IMR-90 (cell line): ENCODE results near the gene NPL. TPM values are rescaled to one million over a fixed set of nuclear protein-coding genes. Genes with fewer than 3 reads are reported as not detected.

ENCODE experiments used
- ATAC-seq: fragments of 200-7000 bp; cut with Tn5 transposase; 2 replicates; pipeline ENCODE4 v1.9.1; 2020; ENCODE audit warnings: low read depth, mild to moderate bottlenecking, moderate library complexity
- BruUV-seq: library from RNA; stranded (reverse); fragments of 400-500 nt; replicated peaks from 2 replicates; lab custom pipeline; 2021; lab: Mats Ljungman, UMichigan
- CTCF ChIA-PET: fragments of 300-600 bp; formaldehyde crosslinking; extraction: SDS; loops from one replicate; lab custom pipeline; 2021; ENCODE audit warnings: antibody characterized with exemption; lab: Yijun Ruan, JAX
- POLR2A ChIA-PET: fragments of 300-600 bp; sonication (Branson Sonifier 250); formaldehyde crosslinking; loops from one replicate; lab custom pipeline; 2022; ENCODE audit warnings: antibody characterized with exemption; ENCODE audit not compliant: unreplicated experiment; lab: Charles Lee
- DNase-seq: peaks from one replicate; pipeline ENCODE4 v3.0.0; 2013
- H2AFZ ChIP-seq: replicated peaks from 2 replicates; pipeline ENCODE3; 2013; ENCODE audit warnings: low read length, mild to moderate bottlenecking; ENCODE audit not compliant: poor library complexity
- H2AK5ac ChIP-seq: 2 replicates; pipeline ENCODE4 v1.6.1; 2013; ENCODE audit warnings: low read depth, low read length, inconsistent platforms
- H2AK9ac ChIP-seq: replicated peaks from 2 replicates; pipeline ENCODE3; 2013; ENCODE audit warnings: mild to moderate bottlenecking, low read depth, low read length, moderate library complexity; ENCODE audit not compliant: poor library complexity
- H2BK120ac ChIP-seq: 2 replicates; pipeline ENCODE4 v1.6.1; 2013; ENCODE audit warnings: low read depth, low read length, inconsistent platforms
- H2BK15ac ChIP-seq: 3 replicates; pipeline ENCODE4 v1.6.1; 2013; ENCODE audit warnings: low read depth, low read length, inconsistent platforms
- H2BK20ac ChIP-seq: 2 replicates; pipeline ENCODE4 v1.6.1; 2013; ENCODE audit warnings: low read depth, mild to moderate bottlenecking, inconsistent platforms, low read length, moderate library complexity
- H2BK5ac ChIP-seq: 2 replicates; pipeline ENCODE4 v1.6.1; 2013; ENCODE audit warnings: mild to moderate bottlenecking, low read depth, low read length, inconsistent platforms; ENCODE audit not compliant: poor library complexity, severe bottlenecking
- H3K14ac ChIP-seq: replicated peaks from 2 replicates; pipeline ENCODE4 v1.6.1; 2013; ENCODE audit warnings: low read depth, low read length, inconsistent platforms
- H3K18ac ChIP-seq: 2 replicates; pipeline ENCODE4 v1.6.1; 2013; ENCODE audit warnings: low read depth, low read length, control low read depth
- H3K23ac ChIP-seq: 2 replicates; pipeline ENCODE4 v1.6.1; 2013; ENCODE audit warnings: low read depth, low read length, inconsistent platforms
- H3K27ac ChIP-seq: 2 replicates; pipeline ENCODE4 v1.5.1; 2013; ENCODE audit warnings: mild to moderate bottlenecking, control low read depth, low read length; ENCODE audit not compliant: insufficient read depth
- H3K27me3 ChIP-seq: 2 replicates; pipeline ENCODE4 v1.6.1; 2013; ENCODE audit warnings: low read length; ENCODE audit not compliant: control insufficient read depth, insufficient read depth
- H3K36me3 ChIP-seq: 2 replicates; pipeline ENCODE4 v1.6.1; 2013; ENCODE audit warnings: low read length, mixed read lengths; ENCODE audit not compliant: control insufficient read depth, insufficient read depth
- H3K4ac ChIP-seq: 2 replicates; pipeline ENCODE4 v1.6.1; 2013; ENCODE audit warnings: low read depth, low read length, inconsistent platforms
- H3K4me1 ChIP-seq: 2 replicates; pipeline ENCODE4 v1.6.1; 2013; ENCODE audit warnings: low read length, mixed read lengths; ENCODE audit not compliant: control insufficient read depth, insufficient read depth
- H3K4me2 ChIP-seq: 2 replicates; pipeline ENCODE4 v1.6.1; 2013; ENCODE audit warnings: low read depth, mild to moderate bottlenecking, control low read depth, low read length, moderate library complexity
- H3K4me3 ChIP-seq: 2 replicates; pipeline ENCODE4 v1.5.1; 2013; ENCODE audit warnings: low read depth, mild to moderate bottlenecking, control low read depth, low read length, moderate library complexity; ENCODE audit not compliant: insufficient read depth
- H3K56ac ChIP-seq: 2 replicates; pipeline ENCODE4 v1.6.1; 2013; ENCODE audit warnings: low read length, inconsistent platforms; ENCODE audit not compliant: insufficient read depth; ENCODE audit errors: extremely low read depth
- H3K79me1 ChIP-seq, 2 experiments: 2 replicates each; pipeline ENCODE4 v1.6.1; 2013; ENCODE audit warnings: low read length in 2 of 2, inconsistent platforms in 1 of 2, low read depth in 1 of 2
- H3K9ac ChIP-seq: 2 replicates; pipeline ENCODE4 v1.6.1; 2013; ENCODE audit warnings: low read depth, low read length, control low read depth
- H3K9me1 ChIP-seq: 2 replicates; pipeline ENCODE4 v1.6.1; 2013; ENCODE audit warnings: low read length, inconsistent platforms; ENCODE audit not compliant: insufficient read depth
- H3K9me3 ChIP-seq: 2 replicates; pipeline ENCODE4 v1.6.1; 2013; ENCODE audit warnings: low read length; ENCODE audit not compliant: control insufficient read depth, insufficient read depth
- H4K20me1 ChIP-seq: 2 replicates; pipeline ENCODE4 v1.6.1; 2013; ENCODE audit warnings: low read length, inconsistent platforms; ENCODE audit not compliant: insufficient read depth
- H4K5ac ChIP-seq: 2 replicates; pipeline ENCODE4 v1.6.1; 2013; ENCODE audit warnings: mild to moderate bottlenecking, low read depth, low read length, control low read depth
- H4K8ac ChIP-seq, 2 experiments: 2 replicates each; pipeline ENCODE4 v1.6.1; 2013; ENCODE audit warnings: low read depth in 2 of 2, low read length in 2 of 2, control low read depth in 1 of 2, inconsistent platforms in 1 of 2
- H4K91ac ChIP-seq: 2 replicates; pipeline ENCODE4 v1.6.1; 2013; ENCODE audit warnings: low read depth, low read length, inconsistent platforms; ENCODE audit not compliant: insufficient read depth
- CEBPB ChIP-seq: IDR thresholded peaks from 2 replicates; pipeline ENCODE4 v1.6.1; 2012; ENCODE audit warnings: low read depth, low read length, improper control_type of control experiment
- FOS ChIP-seq: fragments of 150-350 bp; IDR thresholded peaks from 2 replicates; pipeline ENCODE4 v1.6.1; 2016; ENCODE audit warnings: low read depth, low read length
- MXI1 ChIP-seq: IDR thresholded peaks from 2 replicates; pipeline ENCODE4 v1.6.1; 2012; ENCODE audit warnings: low read depth, mild to moderate bottlenecking, low read length, moderate library complexity, borderline replicate concordance
- POLR2A ChIP-seq: IDR thresholded peaks from 2 replicates; pipeline ENCODE4 v1.6.1; 2012; ENCODE audit warnings: mild to moderate bottlenecking, low read depth, low read length
- RFX5 ChIP-seq: IDR thresholded peaks from 2 replicates; pipeline ENCODE4 v1.8.0; 2012; ENCODE audit warnings: low read depth, mild to moderate bottlenecking, low read length, moderate library complexity
- WGBS, 2 experiments: methylation state at CpG; one replicate each; pipeline versions ENCODE4 v1.1.5 to v1.1.7; 2013; ENCODE audit warnings: missing lambda C conversion rate in 2 of 2; ENCODE audit not compliant: insufficient read length in 1 of 2; ENCODE audit errors: extremely low coverage in 2 of 2; 5-methylcytosine and 5-hydroxymethylcytosine counted together
- dilution Hi-C: fragments of 300-500 bp; cut with HindIII; formaldehyde crosslinking; loops from one replicate; pipeline ENCODE4 v1.14.3; 2018; ENCODE audit warnings: low sequenced_read_pairs; ENCODE audit not compliant: unreplicated experiment
- in situ Hi-C: fragments of 300-500 bp; cut with MboI; formaldehyde crosslinking; loops from 3 replicates; pipeline ENCODE4 v1.14.3; 2019; ENCODE audit warnings: low sequenced_read_pairs, inconsistent platforms, mixed read lengths
- intact Hi-C: fragments of 100-400 bp; cut with micrococcal nuclease; formaldehyde crosslinking; loops from 2 replicates; pipeline ENCODE4 v1.10.0; 2022
- polyA plus RNA-seq, 3 experiments: library from polyadenylated mRNA; depleted of rRNA; stranded (reverse); fragments of >200 nt; gene quantifications; 2 replicates each; pipeline ENCODE4 v1.2.3, GENCODE V29; 2012; ENCODE audit warnings: low replicate concordance in 1 of 3
- total RNA-seq: library from RNA; depleted of rRNA; stranded (reverse); fragments of >200 nt; gene quantifications from 2 replicates; pipeline ENCODE4 v1.2.3, GENCODE V29; 2012
- TF ChIP-seq, protein P1 (sequence below): fragments of 150-350 bp; IDR thresholded peaks from 2 replicates; pipeline ENCODE4 v1.6.1; 2016; ENCODE audit warnings: low read depth, mild to moderate bottlenecking, low read length, moderate library complexity, borderline replicate concordance
- TF ChIP-seq, protein P2 (sequence below): conservative IDR thresholded peaks from 2 replicates; pipeline ENCODE4 v1.5.1; 2012; ENCODE audit warnings: mild to moderate bottlenecking, low read depth, low read length, improper control_type of control experiment

NPL gene
- total and polyA plus RNA-seq, 2 of the 4 experiments (the other 2 are of a cell fraction) = 0.36 to 0.68 TPM

DNA sequence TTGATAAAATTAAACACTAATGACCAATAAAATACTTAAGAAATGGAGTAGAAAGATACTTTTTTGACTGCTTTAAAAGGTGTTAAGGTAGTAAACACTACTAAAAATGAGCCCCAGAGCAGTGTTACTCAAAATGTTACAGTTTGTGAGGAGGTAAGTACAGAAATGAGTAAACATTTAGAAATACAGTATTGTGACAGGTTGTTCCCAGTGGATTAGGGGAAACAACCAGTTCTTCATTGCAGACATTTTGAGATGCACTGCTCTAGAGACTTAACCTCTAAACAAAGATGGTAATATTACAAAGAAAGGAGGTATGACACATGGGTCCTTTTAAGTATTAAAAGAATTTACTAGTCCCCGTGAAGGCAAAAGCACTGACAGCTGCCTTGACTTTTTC, 62.3 kb downstream of the NPL start:
- Histone ChIP-seq H2BK20ac (no peak overlapping the region), H3K36me3 (peaks cover 51% of the 10 kb centered on the region), H3K9ac (no peak overlapping the region), H3K4ac (no peak overlapping the region), H4K5ac (no peak overlapping the region), H3K4me2 (no peak overlapping the region), H3K23ac (no peak overlapping the region), H4K20me1 (peaks cover 60% of the 10 kb centered on the region), H2AK5ac (no peak overlapping the region), H3K56ac (no peak overlapping the region), H2AFZ (no peak overlapping the region), H4K8ac (no peak overlapping the region), H3K18ac (no peak overlapping the region), H3K27ac (no peak overlapping the region), H3K4me3 (no peak overlapping the region), H2BK5ac (no peak overlapping the region), H2AK9ac (no peak overlapping the region), H3K79me1 (peaks cover 26 to 48% of the 10 kb centered on the region in 2 experiments), H4K91ac (no peak overlapping the region), H3K9me3 (no peaks in the 10 kb centered on the region), H3K9me1 (peaks cover 8% of the 10 kb centered on the region; the same call in 1 of the 2 replicates), H3K14ac (no peak overlapping the region), H3K4me1 (no peaks in the 10 kb centered on the region), H3K27me3 (no peaks in the 10 kb centered on the region), H2BK120ac (no peak overlapping the region), H2BK15ac (no peak overlapping the region)
- WGBS, 2 experiments = no CpG with 5 or more reads among the region's 1 CpG
- DNase-seq = no peak
- intact Hi-C loops (no loop called here), in situ Hi-C loops (no loop called here), dilution Hi-C loops (no loop called here)
- CTCF ChIA-PET = no interaction called here
- TF ChIP-seq RFX5 = no peak
- TF ChIP-seq FOS = no peak
- TF ChIP-seq, protein P1, sequence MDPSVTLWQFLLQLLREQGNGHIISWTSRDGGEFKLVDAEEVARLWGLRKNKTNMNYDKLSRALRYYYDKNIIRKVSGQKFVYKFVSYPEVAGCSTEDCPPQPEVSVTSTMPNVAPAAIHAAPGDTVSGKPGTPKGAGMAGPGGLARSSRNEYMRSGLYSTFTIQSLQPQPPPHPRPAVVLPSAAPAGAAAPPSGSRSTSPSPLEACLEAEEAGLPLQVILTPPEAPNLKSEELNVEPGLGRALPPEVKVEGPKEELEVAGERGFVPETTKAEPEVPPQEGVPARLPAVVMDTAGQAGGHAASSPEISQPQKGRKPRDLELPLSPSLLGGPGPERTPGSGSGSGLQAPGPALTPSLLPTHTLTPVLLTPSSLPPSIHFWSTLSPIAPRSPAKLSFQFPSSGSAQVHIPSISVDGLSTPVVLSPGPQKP = no peak
- TF ChIP-seq POLR2A = no peak
- TF ChIP-seq CEBPB = no peak
- no peak for TF ChIP-seq MXI1
- TF ChIP-seq, protein P2, sequence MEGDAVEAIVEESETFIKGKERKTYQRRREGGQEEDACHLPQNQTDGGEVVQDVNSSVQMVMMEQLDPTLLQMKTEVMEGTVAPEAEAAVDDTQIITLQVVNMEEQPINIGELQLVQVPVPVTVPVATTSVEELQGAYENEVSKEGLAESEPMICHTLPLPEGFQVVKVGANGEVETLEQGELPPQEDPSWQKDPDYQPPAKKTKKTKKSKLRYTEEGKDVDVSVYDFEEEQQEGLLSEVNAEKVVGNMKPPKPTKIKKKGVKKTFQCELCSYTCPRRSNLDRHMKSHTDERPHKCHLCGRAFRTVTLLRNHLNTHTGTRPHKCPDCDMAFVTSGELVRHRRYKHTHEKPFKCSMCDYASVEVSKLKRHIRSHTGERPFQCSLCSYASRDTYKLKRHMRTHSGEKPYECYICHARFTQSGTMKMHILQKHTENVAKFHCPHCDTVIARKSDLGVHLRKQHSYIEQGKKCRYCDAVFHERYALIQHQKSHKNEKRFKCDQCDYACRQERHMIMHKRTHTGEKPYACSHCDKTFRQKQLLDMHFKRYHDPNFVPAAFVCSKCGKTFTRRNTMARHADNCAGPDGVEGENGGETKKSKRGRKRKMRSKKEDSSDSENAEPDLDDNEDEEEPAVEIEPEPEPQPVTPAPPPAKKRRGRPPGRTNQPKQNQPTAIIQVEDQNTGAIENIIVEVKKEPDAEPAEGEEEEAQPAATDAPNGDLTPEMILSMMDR = no peak
- BruUV-seq = no TSS peak
- no peak for ATAC-seq
- POLR2A ChIA-PET = no interaction called here
